Lower lobe of right lung (tissue), 2 donors: Measurements from ENCODE around the gene PLPP6. TPM values are rescaled to one million over a fixed set of nuclear protein-coding genes. Genes with fewer than 3 reads are reported as not detected.
A peak's percentile ranks its signal among the peaks of the same experiment; 100 is the strongest.

Experiments
- ATAC-seq, 2 donors: fragments of 200-7000 bp; cut with Tn5 transposase; one replicate each; pipeline ENCODE4 v1.9.1; 2020 to 2022; ENCODE audit warnings: mild to moderate bottlenecking in 2 of 2, moderate library complexity in 2 of 2
- DNase-seq: peaks from one replicate; pipeline ENCODE4 v3.0.0-alpha.2; 2020
- H3K27ac ChIP-seq: fragments of 200-600 bp; one replicate; pipeline ENCODE4 v1.8.0; 2022
- H3K27me3 ChIP-seq: fragments of 200-600 bp; one replicate; pipeline ENCODE4 v1.8.0; 2022; ENCODE audit warnings: low read depth
- H3K36me3 ChIP-seq: fragments of 200-600 bp; one replicate; pipeline ENCODE4 v1.8.0; 2022; ENCODE audit warnings: mild to moderate bottlenecking
- H3K4me1 ChIP-seq: fragments of 200-600 bp; one replicate; pipeline ENCODE4 v1.8.0; 2022
- H3K4me3 ChIP-seq: fragments of 200-600 bp; one replicate; pipeline ENCODE4 v1.8.0; 2022; ENCODE audit warnings: mild to moderate bottlenecking
- H3K9me3 ChIP-seq: fragments of 200-600 bp; one replicate; pipeline ENCODE4 v1.8.0; 2022
- intact Hi-C: fragments of 100-400 bp; cut with DNase I; formaldehyde crosslinking; loops from one replicate; pipeline ENCODE4 v1.11.0; 2022
- total RNA-seq: library from RNA; stranded (reverse); fragmentation: NEBNext Ultra II Directional; extraction: Animal tissue kit (Norgen Biotek cat#: 25700); gene quantifications from one replicate; pipeline ENCODE4 v1.2.1, GENCODE V29; 2021
- TF ChIP-seq, protein P1 (sequence below): fragments of 200-600 bp; IDR thresholded peaks from one replicate; pipeline ENCODE4 v1.8.0; 2022; ENCODE audit warnings: antibody characterized with exemption, mild to moderate bottlenecking
- donor health status: DM: no; HTN: yes; CAD: no; lungs with severe emphysema.

Gene PLPP6
- total RNA-seq, 1 donor from 2014 or later, result 5.3 TPM

DNA sequence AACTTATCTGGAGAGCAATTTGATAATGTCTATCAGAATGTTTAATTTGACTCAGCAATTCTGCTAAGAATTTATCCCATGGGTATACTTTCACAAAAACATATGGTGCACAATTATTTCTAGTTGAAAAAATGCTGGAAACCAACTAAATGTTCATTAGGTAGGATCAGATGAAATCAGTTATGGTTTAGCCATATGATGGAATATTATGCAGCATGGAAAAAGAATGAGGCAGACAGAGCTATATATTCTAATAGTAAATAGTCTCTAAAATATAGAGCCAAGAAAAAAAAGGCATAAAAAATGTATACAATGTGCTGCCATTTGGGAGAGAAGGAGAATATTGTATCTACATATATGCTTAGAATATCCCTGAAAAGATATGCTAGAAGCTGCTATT is 7.8 kb downstream of the PLPP6 start:
- Histone ChIP-seq H3K4me1 (peaks cover 13% of the 10 kb centered on the region), H3K27me3 (no peaks in the 10 kb centered on the region), H3K36me3 (no peaks in the 10 kb centered on the region), H3K4me3 (no peak overlapping the region), H3K9me3 (no peaks in the 10 kb centered on the region), H3K27ac (no peak overlapping the region)
- intact Hi-C loops, result loop anchor here (10.0 kb wide), 1 partner anchor 65 kb away; no protein-coding TSS in a partner anchor
- TF ChIP-seq, protein P1, sequence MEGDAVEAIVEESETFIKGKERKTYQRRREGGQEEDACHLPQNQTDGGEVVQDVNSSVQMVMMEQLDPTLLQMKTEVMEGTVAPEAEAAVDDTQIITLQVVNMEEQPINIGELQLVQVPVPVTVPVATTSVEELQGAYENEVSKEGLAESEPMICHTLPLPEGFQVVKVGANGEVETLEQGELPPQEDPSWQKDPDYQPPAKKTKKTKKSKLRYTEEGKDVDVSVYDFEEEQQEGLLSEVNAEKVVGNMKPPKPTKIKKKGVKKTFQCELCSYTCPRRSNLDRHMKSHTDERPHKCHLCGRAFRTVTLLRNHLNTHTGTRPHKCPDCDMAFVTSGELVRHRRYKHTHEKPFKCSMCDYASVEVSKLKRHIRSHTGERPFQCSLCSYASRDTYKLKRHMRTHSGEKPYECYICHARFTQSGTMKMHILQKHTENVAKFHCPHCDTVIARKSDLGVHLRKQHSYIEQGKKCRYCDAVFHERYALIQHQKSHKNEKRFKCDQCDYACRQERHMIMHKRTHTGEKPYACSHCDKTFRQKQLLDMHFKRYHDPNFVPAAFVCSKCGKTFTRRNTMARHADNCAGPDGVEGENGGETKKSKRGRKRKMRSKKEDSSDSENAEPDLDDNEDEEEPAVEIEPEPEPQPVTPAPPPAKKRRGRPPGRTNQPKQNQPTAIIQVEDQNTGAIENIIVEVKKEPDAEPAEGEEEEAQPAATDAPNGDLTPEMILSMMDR, result no peak
- ATAC-seq (no peak), DNase-seq (no peak)

DNA sequence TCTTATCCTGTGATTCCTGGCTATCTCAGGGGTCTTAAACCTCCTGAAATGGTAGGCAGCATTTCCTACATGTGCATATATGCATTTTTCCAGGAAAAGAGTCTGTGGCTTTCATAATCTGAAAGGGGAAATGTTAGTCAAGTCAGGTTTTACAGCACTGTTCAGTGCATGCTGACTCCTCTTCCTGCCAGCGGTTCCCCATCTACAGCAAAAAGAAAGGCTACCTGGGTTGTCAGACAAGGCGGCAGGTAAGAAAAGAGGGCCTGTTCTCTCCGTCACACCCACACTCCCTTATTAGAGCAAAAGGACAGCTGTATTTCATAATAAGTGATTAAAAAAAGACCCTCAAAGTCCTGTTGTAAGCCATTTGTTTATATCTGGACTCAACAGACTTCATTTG is 8.5 kb downstream of the PLPP6 start:
- peaks cover 6% of the 10 kb centered on the region for H3K4me1 ChIP-seq
- H3K27me3 ChIP-seq, result no peaks in the 10 kb centered on the region
- H3K4me3 ChIP-seq, result no peak overlapping the region
- TF ChIP-seq, protein P1, result no peak
- H3K9me3 ChIP-seq, result no peaks in the 10 kb centered on the region
- ATAC-seq, result no peak
- intact Hi-C loops, result loop anchor here (10.0 kb wide), 1 partner anchor 64 kb away; no protein-coding TSS in a partner anchor
- no peak for DNase-seq
- no peaks in the 10 kb centered on the region for H3K36me3 ChIP-seq
- no peak overlapping the region for H3K27ac ChIP-seq

DNA sequence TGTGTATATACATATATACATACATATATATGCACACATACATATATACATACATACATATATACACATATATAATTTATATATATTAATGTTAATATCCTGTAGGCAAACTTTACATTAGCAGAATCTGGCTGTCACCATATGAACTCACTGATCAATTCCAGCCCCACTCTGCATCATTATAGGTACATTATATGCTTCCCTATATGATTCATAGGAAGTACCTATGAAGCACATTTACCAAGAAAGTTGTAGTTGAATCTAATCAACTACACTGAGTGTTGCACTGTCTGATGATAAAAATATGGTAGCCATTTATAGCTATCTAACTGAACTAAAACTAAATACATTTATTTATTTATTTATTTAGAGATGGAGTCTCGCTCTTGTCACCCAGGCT is 9.6 kb downstream of the PLPP6 start:
- H3K9me3 ChIP-seq, result no peaks in the 10 kb centered on the region
- TF ChIP-seq, protein P1, result no peak
- DNase-seq (no peak), ATAC-seq (no peak)
- H3K4me1 ChIP-seq, result no peaks in the 10 kb centered on the region
- H3K36me3 ChIP-seq, result no peaks in the 10 kb centered on the region
- intact Hi-C loops, result loop anchor here (10.0 kb wide), 1 partner anchor 63 kb away; no protein-coding TSS in a partner anchor
- no peak overlapping the region for H3K27ac ChIP-seq
- no peak overlapping the region for H3K4me3 ChIP-seq
- H3K27me3 ChIP-seq, result no peaks in the 10 kb centered on the region

DNA sequence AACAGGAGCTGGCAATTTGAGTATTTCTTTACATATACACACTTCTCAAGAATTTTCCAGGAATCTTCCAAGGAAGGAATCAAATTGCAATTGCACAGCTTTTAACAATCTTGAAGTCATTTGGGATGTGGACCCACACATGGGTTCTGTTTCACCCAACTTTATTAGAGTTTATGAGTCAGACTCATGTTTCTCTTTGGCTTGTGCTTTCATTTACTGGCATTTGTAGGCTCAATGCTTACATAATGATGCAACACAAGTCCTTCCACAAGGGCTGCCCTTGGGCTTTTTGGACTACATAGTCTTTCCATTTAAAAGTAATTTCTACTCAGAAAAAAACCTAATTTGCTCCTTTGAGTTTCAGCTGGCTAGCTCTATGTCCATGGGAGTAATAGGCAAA is 12.7 kb downstream of the PLPP6 start:
- H3K27me3 ChIP-seq, result no peaks in the 10 kb centered on the region
- ATAC-seq, result peak in 1 of 2 donors; percentile 3
- intact Hi-C loops, result loop anchor here (10.0 kb wide), 1 partner anchor 60 kb away; no protein-coding TSS in a partner anchor
- no peak for DNase-seq
- no peaks in the 10 kb centered on the region for H3K36me3 ChIP-seq
- H3K4me1 ChIP-seq, result peaks cover 5% of the 10 kb centered on the region
- TF ChIP-seq, protein P1, result no peak
- no peak overlapping the region for H3K27ac ChIP-seq
- no peaks in the 10 kb centered on the region for H3K9me3 ChIP-seq
- no peak overlapping the region for H3K4me3 ChIP-seq

DNA sequence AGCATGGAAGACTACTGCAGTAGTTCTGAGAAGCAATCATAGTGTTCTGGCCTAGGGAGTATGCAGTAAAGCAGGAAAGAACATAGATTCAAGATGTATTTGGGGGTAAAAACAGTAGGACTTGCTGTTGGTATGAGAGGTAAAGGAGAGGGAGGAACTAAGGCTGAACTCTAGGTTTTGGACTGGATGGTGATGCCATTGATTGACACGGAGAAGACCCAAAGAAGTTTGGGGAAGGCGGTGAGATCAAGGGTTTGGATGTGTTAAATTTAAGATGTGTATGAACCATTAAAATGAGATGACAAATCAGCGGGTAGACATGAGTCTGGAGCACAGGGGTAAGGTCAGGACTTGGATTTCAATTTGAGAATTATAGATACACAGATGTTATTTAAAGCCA is 15.3 kb downstream of the PLPP6 start:
- TF ChIP-seq, protein P1, result no peak
- no peaks in the 10 kb centered on the region for H3K36me3 ChIP-seq
- no peak overlapping the region for H3K4me3 ChIP-seq
- H3K9me3 ChIP-seq, result no peaks in the 10 kb centered on the region
- DNase-seq (no peak), ATAC-seq (no peak)
- intact Hi-C loops, result loop anchor here (10.0 kb wide), 1 partner anchor 57 kb away; no protein-coding TSS in a partner anchor
- H3K27ac ChIP-seq, result peak overlapping the region; percentile 57
- H3K4me1 ChIP-seq, result peaks cover 19% of the 10 kb centered on the region
- no peaks in the 10 kb centered on the region for H3K27me3 ChIP-seq
